K562 (cell line): ENCODE measurements around the gene SLC7A1. TPM values are rescaled to one million over a fixed set of nuclear protein-coding genes. Genes with fewer than 3 reads are reported as not detected.

Experiments
- ATAC-seq: fragments of 200-7000 bp; cut with Tn5 transposase; 3 replicates; pipeline ENCODE4 v1.9.1; 2020; ENCODE audit warnings: moderate library complexity
- BruUV-seq: library from RNA; stranded (reverse); fragments of 400-500 nt; replicated peaks from 2 replicates; lab custom pipeline; 2021; lab: Mats Ljungman, UMichigan
- CTCF ChIA-PET: fragments of 300-600 bp; formaldehyde crosslinking; extraction: SDS; loops from one replicate; lab custom pipeline; 2021; ENCODE audit warnings: low intra/inter-chr PET ratio; lab: Yijun Ruan, JAX
- POLR2A ChIA-PET: fragments of 300-600, 350-650 bp; sonication (Branson Sonifier 250); formaldehyde crosslinking; extraction: SDS; loops from one replicate; lab custom pipeline; 2021; ENCODE audit warnings: antibody characterized with exemption, inconsistent platforms; lab: Yijun Ruan, JAX
- DNase-seq, 4 experiments: peaks; one replicate each; pipeline versions ENCODE4 v3.0.0 to v3.0.0-alpha.2; 2011 to 2018; ENCODE audit warnings: low spot score in 3 of 4, mixed read lengths in 3 of 4; ENCODE audit errors: extremely low read depth in 1 of 4
- FAIRE-seq: peaks from 2 replicates; lab custom pipeline; 2011; peaks lifted over from hg19 to GRCh38; lab: Jason Lieb, UNC
- H2AFZ ChIP-seq: 2 replicates; pipeline ENCODE4 v1.6.0; 2011; ENCODE audit warnings: low read depth, low read length, control low read depth, inconsistent platforms
- H3K27ac ChIP-seq: fragments of 200-600 bp; 3 replicates; pipeline ENCODE4 v1.8.0; 2011; ENCODE audit warnings: low read depth, mild to moderate bottlenecking, control low read depth, inconsistent platforms, low read length, moderate library complexity, mixed read lengths; ENCODE audit errors: extremely low read depth
- H3K27me3 ChIP-seq, 2 experiments: fragments of 300-600 bp in 1 of 2; 2 replicates in 1 of 2; 3 replicates in 1 of 2; pipeline versions ENCODE4 v1.6.0 to v1.8.0; 2011; ENCODE audit warnings: inconsistent platforms in 2 of 2, low read length in 2 of 2, mild to moderate bottlenecking in 1 of 2, mixed read lengths in 1 of 2, moderate library complexity in 1 of 2; ENCODE audit not compliant: control insufficient read depth in 2 of 2, insufficient read depth in 2 of 2
- H3K36me3 ChIP-seq: fragments of 300-600 bp; 3 replicates; pipeline ENCODE4 v1.8.0; 2011; ENCODE audit warnings: mild to moderate bottlenecking, low read length, inconsistent platforms; ENCODE audit not compliant: control insufficient read depth, insufficient read depth
- H3K4me1 ChIP-seq, 2 experiments: fragments of 200-600 bp in 1 of 2; replicated peaks in 1 of 2; 2 replicates in 1 of 2; 3 replicates in 1 of 2; pipeline versions ENCODE4 v1.5.1 to v1.8.0; 2011; ENCODE audit warnings: inconsistent platforms in 2 of 2, low read length in 2 of 2, mild to moderate bottlenecking in 1 of 2, mixed read lengths in 1 of 2, moderate library complexity in 1 of 2; ENCODE audit not compliant: control insufficient read depth in 2 of 2, insufficient read depth in 2 of 2
- H3K4me2 ChIP-seq: 2 replicates; pipeline ENCODE4 v1.6.1; 2011; ENCODE audit warnings: low read length, control low read depth, inconsistent platforms, mixed read lengths; ENCODE audit not compliant: insufficient read depth
- H3K4me3 ChIP-seq: fragments of 200-600 bp; sonication (generic), shearing (Covaris generic); 2 replicates; pipeline ENCODE4 v1.5.1; 2016; ENCODE audit warnings: control low read depth, inconsistent platforms
- H3K79me2 ChIP-seq: fragments of 200-600 bp; 3 replicates; pipeline ENCODE4 v1.8.0; 2011; ENCODE audit warnings: low read length, inconsistent platforms; ENCODE audit not compliant: control insufficient read depth, insufficient read depth
- H3K9ac ChIP-seq, 2 experiments: 2 replicates each; pipeline versions ENCODE4 v1.6.0 to v1.6.1; 2011; ENCODE audit warnings: low read depth in 2 of 2, low read length in 2 of 2, control low read depth in 1 of 2, inconsistent platforms in 1 of 2, mild to moderate bottlenecking in 1 of 2, mixed read lengths in 1 of 2; ENCODE audit not compliant: insufficient read depth in 1 of 2
- H3K9me1 ChIP-seq: one replicate; pipeline ENCODE4 v1.6.0; 2011; ENCODE audit warnings: inconsistent platforms, mild to moderate bottlenecking, low read length, moderate library complexity; ENCODE audit not compliant: control insufficient read depth, insufficient read depth
- H3K9me3 ChIP-seq: replicated peaks from 2 replicates; pipeline ENCODE4 v1.5.1; 2011; ENCODE audit warnings: low read depth, low read length, inconsistent platforms; ENCODE audit not compliant: control insufficient read depth, insufficient read depth
- H4K20me1 ChIP-seq: replicated peaks from 2 replicates; pipeline ENCODE4 v1.6.1; 2011; ENCODE audit warnings: low read length, inconsistent platforms, mixed read lengths; ENCODE audit not compliant: control insufficient read depth, insufficient read depth
- E2F5 ChIP-seq: sonication (generic); formaldehyde crosslinking; IDR thresholded peaks from 2 replicates; pipeline ENCODE4 v1.8.0; 2022; ENCODE audit warnings: mild to moderate bottlenecking, missing genetic modification reagents
- EWSR1 ChIP-seq: fragments of 450-650 bp; IDR thresholded peaks from 2 replicates; pipeline ENCODE4 v1.6.1; 2018; ENCODE audit warnings: borderline replicate concordance, mild to moderate bottlenecking, low read depth, moderate library complexity; ENCODE audit not compliant: partially characterized antibody
- FOXP4 ChIP-seq: sonication (generic); formaldehyde crosslinking; IDR thresholded peaks from 2 replicates; pipeline ENCODE4 v1.8.0; 2022; ENCODE audit warnings: mild to moderate bottlenecking, missing genetic modification reagents, borderline replicate concordance
- NR2C1 ChIP-seq, 2 experiments: fragments of 450-650 bp; IDR thresholded peaks; 2 replicates each; pipeline ENCODE4 v1.6.1; 2017; ENCODE audit warnings: mild to moderate bottlenecking in 2 of 2, antibody characterized with exemption in 1 of 2, inconsistent platforms in 1 of 2, missing compliant biosample characterization in 1 of 2, missing genetic modification characterization in 1 of 2
- NR2F6 ChIP-seq: fragments of 450-650 bp; formaldehyde crosslinking; IDR thresholded peaks from 2 replicates; pipeline ENCODE4 v1.4.0; 2020; ENCODE audit warnings: mild to moderate bottlenecking
- POU5F1 ChIP-seq: fragments of 150-350 bp; IDR thresholded peaks from 2 replicates; pipeline ENCODE4 v1.6.1; 2014; ENCODE audit warnings: borderline replicate concordance, low read length, low read depth, mild to moderate bottlenecking; ENCODE audit not compliant: partially characterized antibody
- RAD21 ChIP-seq, 2 experiments: fragments of 250-450 bp in 1 of 2; fragments of 450-650 bp in 1 of 2; sonication (Bioruptor Pico) in 1 of 2; formaldehyde crosslinking in 1 of 2; IDR thresholded peaks in 1 of 2; conservative IDR thresholded peaks in 1 of 2; 2 replicates each; pipeline versions ENCODE4 v1.4.0 to v1.8.0; 2020 to 2022; ENCODE audit warnings: mild to moderate bottlenecking in 2 of 2, moderate library complexity in 1 of 2
- REST ChIP-seq, 2 experiments: fragments of 450-650 bp; formaldehyde crosslinking in 1 of 2; IDR thresholded peaks; 2 replicates each; pipeline versions ENCODE4 v1.4.0 to v1.6.1; 2014 to 2020; ENCODE audit warnings: mild to moderate bottlenecking in 2 of 2, borderline replicate concordance in 1 of 2, low read depth in 1 of 2
- SOX6 ChIP-seq: fragments of 450-650 bp; IDR thresholded peaks from 2 replicates; pipeline ENCODE4 v1.6.1; 2014; ENCODE audit warnings: mild to moderate bottlenecking
- WGBS: fragments of 100-300 bp; shearing (Covaris generic); methylation state at CpG from one replicate; pipeline ENCODE4 v1.1.6; 2016; ENCODE audit warnings: low coverage, mixed read lengths; ENCODE audit not compliant: insufficient coverage; ENCODE audit errors: missing lambda C conversion rate; 5-methylcytosine and 5-hydroxymethylcytosine counted together
- in situ Hi-C: fragments of 300-500 bp; cut with MboI; formaldehyde crosslinking; loops from 4 replicates; pipeline ENCODE4 v1.15.0; 2018; ENCODE audit warnings: inconsistent platforms, mixed read lengths
- intact Hi-C: fragments of 100-400 bp; cut with micrococcal nuclease; formaldehyde crosslinking; loops from 2 replicates; pipeline ENCODE4 v1.14.2; 2022
- polyA plus RNA-seq, 8 experiments: library from polyadenylated mRNA; depleted of rRNA in 4 of 8; stranded (reverse) in 5 of 8; unstranded in 3 of 8; fragments of >200 nt; fragmentation: Nextera tagmentation in 2 of 8; fragmentation: Illumina TruSeq in 1 of 8; extraction: Ambion mirVana in 2 of 8; extraction: Trizol in 1 of 8; gene quantifications; 2 replicates each; pipeline versions ENCODE4 v1.2.1 to v1.2.3, GENCODE V29; 2011 to 2014; ENCODE audit warnings: inconsistent platforms in 1 of 8, missing spikeins in 1 of 8
- total RNA-seq, 7 experiments: library from RNA; depleted of rRNA in 6 of 7; stranded (reverse); fragments of >200 nt in 6 of 7; fragmentation: Illumina TruSeq in 2 of 7; extraction: Trizol in 2 of 7; gene quantifications; 2 replicates each; pipeline versions ENCODE4 v1.2.1 to v1.2.3, GENCODE V29; 2011 to 2021; ENCODE audit warnings: low replicate concordance in 1 of 7

Gene SLC7A1
- total and polyA plus RNA-seq, 9 of the 15 experiments (the other 6 are each of a cell fraction or from before 2014, with no cell fraction given) = 3.3 to 69.7 (median 10.8) TPM

- TF ChIP-seq POU5F1 (no peak), EWSR1 (no peak), SOX6 (no peak), RAD21 (CRISPR knock-in tag; conservative IDR thresholded peaks at IDR 0.05 in 1 of 2, IDR thresholded peaks at IDR 0.05 in 1 of 2) (no peak), FOXP4 (no peak), E2F5 (CRISPR knock-in tag) (no peak), NR2F6 (CRISPR knock-in tag) (no peak)
Observed at GRCh38 chr13:29534083-29534482, 61.4 kb downstream of the SLC7A1 start (continued).

GRCh38 chr13:29532821-29533220 is 62.7 kb downstream of the SLC7A1 start:
- WGBS = 93% methylated on average over 13 of the region's 17 CpGs
- DNase-seq = no peak
- Histone ChIP-seq H3K4me2 (no peak overlapping the region), H3K79me2 (no peaks in the 10 kb centered on the region; the same call in 2 of the 3 replicates), H3K27me3 (no peaks in the 10 kb centered on the region), H3K9ac (no peak overlapping the region), H3K36me3 (peaks cover 73% of the 10 kb centered on the region; the same call in 2 of the 3 replicates), H3K9me3 (no peaks in the 10 kb centered on the region), H3K27ac (no peak overlapping the region), H4K20me1 (0 out of 2 replicates have a peak, but pooled peaks cover 4% of the 10 kb centered on the region), H3K9me1 (no peaks in the 10 kb centered on the region), H3K4me3 (no peak overlapping the region), H2AFZ (no peak overlapping the region), H3K4me1 (no peaks in the 10 kb centered on the region)
- intact Hi-C loops = no loop called here
- CTCF ChIA-PET = no interaction called here
- no TSS peak for BruUV-seq
- FAIRE-seq = no peak
- in situ Hi-C loops = no loop called here
- POLR2A ChIA-PET = interaction anchor here (0.5 to 0.8 kb wide), 2 partner anchors 1536 to 1805 kb away, joined by 3 to 6 read pairs; no protein-coding TSS in a partner anchor
- ATAC-seq = no peak
- no peak for TF ChIP-seq REST (IDR thresholded peaks at IDR 0.05; ENCODE audit: borderline replicate concordance)
- TF ChIP-seq REST (CRISPR knock-in tag; IDR thresholded peaks at IDR 0.05; ENCODE audit: low read depth) = no peak
- TF ChIP-seq NR2C1 (IDR thresholded peaks at IDR 0.05) = no peak
- no peak for TF ChIP-seq NR2C1 (tag; IDR thresholded peaks at IDR 0.05)
